HG03097 (cell line): ENCODE data around the gene IGF1R.

Experiments used
- ATAC-seq: cut with Tn5 transposase; IDR thresholded peaks from one replicate; pipeline ENCODE4 v1.9.1; 2021; ENCODE audit not compliant: unreplicated experiment, low FRiP score

The IGF1R gene

DNA sequence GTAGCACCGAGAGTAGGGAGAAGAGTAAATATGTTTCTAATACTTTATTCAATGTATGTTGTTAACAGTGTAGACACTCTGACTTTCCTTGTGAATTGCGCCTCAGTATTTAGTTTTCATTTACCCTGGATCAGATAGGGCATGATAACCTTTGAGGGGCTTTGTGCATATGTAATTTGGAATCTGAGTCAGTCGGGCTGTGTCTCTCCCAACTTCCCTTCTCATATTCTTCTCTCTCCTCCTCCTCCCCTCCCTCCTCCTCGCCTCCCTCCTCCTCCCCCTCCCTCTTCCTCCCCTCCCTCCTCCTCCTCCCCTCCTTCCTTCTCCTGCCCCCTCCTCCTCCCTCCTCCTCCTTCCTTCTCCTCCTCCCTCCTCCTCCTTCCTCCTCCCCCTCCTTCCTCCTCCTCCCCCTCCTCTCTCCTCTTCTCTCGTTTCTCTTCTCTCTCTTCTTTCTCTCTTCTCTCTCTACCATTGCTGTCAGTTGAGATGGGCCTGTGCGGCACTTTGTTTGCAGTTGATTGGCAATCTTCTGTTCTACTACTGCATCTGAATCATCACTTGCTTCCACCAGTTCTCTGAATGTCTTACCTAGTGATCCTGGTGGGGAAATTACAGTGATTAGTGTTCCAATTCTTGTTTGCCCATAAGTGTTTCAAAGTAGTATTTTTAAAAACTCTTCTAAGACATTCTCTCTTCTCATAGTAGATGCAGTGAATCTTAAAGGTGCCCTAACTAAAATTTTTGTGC lies 197.0 kb downstream of the IGF1R start:
- ATAC-seq: no peak

DNA sequence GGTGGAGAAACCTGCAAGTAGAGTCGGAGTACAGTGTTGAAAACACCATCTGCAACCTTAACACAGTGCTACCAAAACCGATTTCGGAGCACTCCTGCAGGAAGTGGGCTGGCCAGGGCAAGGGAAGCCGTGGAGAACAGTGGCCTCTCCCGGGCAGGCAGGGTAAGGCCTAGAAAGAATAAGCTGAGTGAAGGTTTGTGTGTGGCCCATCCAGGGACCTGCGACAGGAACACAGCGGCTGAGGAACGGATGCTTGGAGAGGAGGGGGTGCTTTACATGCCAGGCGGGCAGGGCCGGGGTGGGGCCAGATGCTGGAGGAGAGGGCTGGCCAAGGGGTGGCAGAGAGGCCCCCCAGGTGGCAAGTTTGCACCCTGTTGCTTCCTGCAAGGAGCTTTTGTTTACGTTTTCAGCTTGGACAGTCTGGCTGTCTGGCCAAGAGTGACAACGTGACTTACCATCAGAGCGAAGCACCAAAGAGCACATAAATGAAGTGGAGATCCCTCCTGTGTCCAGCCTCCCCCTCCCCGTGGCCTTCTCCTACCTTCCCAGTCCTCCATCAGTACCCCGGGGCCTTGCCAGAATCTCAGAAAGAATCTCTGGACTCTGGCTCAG lies 202.7 kb downstream of the IGF1R start:
- peak; percentile 43 for ATAC-seq

DNA sequence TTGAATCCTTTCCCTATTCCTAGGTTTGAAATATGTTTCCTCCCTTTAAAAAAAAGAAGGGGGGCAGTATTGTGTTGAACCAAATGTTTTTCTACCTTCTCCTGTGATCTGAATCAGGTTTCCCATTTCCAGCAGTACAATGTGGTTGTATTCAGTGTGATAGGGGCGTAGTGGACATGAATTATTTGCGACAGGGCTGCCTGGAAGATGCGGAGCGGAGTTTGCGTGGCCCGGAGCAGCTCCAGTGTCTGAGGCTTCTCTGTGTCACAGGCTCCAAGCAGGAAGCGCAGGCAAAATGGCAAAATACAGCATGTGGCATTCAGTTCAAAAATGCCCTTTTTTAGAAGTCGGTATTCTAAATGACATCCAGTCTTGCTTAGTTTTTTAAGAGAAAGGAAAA lies 204.8 kb downstream of the IGF1R start:
- peak; percentile 32 for ATAC-seq

DNA sequence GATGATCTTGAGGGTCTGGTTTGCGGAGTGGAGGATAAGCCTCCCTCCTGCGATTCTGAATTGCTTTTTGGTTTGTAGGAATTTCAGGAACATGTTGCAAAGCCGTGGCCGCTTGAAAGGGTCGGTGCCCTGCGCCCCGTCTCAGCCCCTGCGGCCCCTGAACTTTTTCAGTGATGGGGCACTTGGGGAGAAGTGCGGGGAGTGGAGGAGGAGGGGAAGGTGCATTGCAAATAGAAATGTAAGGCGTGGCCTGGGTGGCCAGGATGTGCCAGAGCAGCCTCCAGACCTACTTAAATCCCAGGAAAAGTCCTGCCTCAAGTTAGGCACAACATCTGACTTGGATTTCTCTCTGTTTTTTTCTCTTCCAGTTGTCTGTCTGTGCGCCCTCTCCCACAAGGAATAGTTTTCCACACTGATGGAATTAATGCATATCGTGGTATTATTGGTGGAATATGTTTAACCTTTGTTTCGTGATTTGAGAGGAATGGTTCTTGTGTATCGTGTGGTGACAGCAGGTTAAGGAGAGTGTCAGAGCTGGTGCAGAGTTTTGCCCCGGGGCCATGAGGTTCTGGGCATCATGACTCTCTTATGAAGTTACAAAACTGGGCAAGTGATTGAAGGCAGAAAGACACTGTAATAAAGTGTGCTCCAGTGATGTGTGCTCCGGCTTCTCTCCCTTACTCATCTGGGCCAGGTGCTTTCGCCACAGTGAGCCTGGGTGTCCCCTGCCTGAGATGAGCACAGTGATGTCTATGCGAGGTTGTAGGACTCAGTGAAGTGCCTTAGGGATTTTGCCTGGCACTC lies 205.5 kb downstream of the IGF1R start:
- ATAC-seq: no peak

DNA sequence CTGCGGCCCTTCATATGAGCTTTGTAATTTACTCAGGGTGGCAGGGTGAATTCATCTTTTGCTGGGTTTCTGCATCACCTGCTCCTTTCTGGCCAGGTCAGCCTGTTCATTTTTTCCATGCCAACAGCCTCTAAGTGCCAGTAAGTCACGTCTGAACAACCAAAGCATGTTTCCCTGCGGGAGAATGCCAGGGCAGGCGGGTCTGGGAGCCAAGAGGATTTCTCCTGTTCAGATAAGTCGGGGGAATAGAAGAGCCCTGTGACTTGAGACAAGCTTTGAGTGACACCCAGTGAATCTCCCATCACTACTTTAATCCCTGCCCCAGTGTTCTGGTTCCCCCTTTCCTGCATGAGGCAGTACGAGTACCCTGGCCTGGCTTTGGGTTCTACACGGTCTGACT lies 206.2 kb downstream of the IGF1R start:
- no peak for ATAC-seq

DNA sequence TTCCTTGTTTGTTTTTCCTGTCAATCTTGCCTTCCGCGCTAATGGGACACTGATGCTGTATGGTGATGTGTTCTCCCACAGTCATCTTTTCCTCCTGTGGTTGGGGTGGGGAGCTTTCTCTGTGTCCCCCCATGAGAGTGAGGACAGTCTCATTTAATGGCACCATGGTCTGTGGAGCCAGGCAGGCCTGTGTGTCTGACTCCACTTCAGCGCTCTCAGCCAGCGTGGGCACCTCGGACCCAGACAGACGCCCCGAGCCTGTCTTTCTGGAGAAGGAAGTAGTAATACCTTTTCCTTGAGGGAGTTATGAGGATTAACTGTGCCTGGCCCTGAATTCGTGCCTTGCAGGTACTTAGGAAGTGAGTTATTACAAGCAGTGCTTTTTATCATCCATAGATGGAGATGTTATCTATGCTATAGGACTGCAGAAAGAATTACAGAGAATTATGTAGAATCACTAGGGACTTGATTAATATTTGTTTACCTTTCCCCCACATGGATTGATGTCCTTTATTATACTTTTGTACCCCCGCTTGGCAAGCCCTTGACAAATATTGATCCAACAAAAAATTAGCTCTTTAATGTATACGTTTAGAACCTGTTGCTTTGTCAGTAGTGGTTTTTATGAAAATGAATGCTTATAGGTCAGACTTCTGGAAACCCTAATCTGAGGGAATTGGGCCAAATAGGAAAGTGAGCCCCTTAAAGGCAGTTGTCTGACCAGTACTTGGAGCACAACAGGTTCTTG lies 206.9 kb downstream of the IGF1R start:
- ATAC-seq: no peak

DNA sequence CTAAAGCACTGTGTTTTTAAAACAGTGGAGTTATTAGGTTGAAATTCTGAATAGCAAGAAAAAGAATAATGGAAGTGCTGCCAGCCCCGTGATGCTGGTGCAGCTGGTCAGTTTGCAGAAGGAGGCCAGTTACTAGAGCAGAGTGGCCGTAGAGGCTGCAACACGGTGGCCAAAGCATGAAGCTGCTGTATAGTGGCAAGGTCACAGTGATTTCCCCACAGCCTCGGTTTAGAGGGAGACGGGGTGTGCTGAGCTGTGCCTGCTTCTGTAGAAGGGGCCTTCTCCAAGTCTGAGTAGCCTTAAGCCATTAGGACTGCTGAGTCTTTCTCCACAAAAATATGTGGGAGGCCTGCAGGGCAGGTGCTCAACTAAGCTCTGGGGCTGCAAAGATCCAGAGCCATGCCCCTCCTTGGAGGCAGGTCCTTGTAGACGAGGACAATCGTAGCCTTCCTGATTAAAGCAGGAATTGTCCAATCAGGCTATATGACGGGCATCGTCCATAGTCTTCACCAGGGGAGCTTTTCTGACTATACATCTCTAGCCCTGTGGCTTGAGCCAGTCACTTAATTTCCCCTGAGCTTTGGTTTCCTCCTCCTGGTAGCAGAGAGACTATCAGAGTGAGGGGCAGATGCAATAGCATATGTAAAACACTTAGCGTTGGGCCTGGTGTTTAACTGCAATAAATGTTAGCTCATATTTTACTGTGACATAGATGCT lies 207.6 kb downstream of the IGF1R start:
- ATAC-seq: no peak

DNA sequence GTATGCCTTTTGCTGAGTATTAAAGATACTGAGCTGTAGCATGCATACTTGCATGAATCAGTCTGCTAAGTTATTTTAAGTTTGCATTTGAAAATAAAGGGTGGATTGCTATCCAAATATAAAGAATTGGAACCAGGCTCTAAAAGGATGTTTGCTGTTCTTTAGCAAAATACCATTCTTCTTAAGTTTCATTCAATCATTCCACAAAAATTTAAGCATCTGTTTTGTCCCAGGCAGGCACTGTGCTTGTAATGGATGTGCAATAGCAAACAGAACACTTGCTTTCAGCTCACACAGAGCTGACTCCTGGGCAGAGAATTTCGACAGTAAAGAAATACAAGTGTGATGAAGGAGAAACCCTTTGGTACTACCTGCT lies 208.2 kb downstream of the IGF1R start:
- ATAC-seq: no peak

DNA sequence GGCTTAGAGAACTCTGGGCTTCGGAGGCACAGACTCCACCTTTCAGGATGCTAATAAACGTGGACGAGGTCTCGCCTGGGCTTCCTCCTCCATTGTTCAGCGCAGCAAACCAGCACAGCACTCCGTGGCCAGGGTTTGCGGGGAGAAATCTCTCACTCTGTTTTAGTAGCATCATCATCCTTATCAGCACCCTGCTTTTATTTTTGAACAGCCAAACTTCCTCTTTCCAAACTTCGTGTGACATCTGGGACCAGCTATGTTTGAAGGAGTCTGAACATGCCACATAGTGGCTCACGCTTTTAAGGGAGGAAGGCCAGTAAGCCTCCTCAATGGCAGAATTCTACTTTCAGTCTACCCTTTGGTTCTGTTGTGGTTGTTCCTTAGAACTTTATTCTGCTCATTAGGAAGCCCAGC lies 210.3 kb downstream of the IGF1R start:
- ATAC-seq: no peak

DNA sequence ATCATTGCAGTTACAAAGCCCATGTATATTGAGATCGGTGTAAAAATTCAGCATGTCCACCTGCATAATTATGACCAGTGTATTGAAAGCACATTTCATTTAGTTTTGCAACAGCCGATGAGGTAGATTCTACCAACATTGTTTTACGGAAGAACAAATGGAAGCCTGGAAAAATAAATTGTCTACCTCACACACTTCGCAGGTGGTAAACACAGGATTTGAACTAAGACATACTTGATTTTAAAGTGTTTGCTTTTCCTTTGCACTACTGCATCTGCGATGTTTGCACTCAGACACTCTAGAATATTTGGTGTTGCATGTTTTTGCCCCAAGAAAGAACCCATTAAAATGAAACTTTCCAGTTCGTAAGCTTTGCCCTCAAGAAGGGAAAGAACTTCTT lies 210.8 kb downstream of the IGF1R start:
- no peak for ATAC-seq

DNA sequence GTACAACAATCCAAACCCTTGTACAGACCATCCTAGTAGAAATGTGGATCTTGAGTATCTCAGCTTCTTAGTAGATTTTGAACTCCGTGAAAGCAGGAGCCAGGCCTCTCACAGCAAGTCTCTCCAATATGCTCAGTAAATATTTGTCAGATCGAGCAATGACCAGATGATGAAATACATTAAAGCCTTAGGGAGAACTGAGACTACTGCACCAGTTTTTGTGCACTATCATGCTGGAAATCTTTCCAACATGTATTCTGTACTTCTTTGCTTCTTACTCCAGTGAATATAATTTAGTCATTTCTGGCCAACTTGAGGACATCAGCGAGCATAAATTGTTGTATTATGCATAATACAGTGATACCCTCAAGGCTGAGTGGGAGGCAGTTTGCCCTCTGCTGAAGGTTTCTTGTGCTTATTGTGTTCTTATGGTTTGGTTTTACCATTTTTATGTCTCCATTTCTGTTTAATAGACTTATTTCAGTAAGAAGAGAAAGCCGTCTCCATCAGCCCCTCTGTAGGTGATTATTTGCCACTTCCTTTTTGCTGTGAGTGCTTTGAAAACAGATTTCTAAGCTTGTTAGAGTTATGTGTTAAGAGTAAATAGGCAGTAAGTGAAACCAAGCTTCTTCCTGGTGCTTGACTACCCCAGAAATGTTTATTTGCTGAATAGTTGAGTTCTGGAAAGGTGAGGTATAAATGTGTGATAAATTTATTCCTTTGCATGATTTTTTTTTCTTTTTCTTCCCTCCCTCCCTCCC lies 212.1 kb downstream of the IGF1R start:
- ATAC-seq: no peak

DNA sequence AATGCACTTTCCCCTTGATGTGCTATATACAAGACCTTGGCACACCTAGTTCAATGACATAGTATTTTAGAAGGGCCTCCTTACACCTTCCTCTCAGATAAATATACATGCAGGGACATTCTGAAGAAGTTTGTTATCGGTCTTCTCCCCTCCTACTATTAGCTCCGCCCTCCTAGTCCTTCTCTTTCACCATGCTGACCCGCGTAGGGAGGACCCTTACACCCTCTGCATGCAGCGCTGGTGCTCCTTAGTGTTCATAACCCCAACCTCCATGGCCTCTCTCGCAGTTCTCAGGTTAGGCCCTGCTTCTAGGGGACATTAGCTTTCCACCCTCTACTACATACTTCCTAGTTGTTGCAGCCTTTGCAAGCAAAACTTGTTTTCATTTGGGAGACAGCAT lies 212.8 kb downstream of the IGF1R start:
- no peak for ATAC-seq

DNA sequence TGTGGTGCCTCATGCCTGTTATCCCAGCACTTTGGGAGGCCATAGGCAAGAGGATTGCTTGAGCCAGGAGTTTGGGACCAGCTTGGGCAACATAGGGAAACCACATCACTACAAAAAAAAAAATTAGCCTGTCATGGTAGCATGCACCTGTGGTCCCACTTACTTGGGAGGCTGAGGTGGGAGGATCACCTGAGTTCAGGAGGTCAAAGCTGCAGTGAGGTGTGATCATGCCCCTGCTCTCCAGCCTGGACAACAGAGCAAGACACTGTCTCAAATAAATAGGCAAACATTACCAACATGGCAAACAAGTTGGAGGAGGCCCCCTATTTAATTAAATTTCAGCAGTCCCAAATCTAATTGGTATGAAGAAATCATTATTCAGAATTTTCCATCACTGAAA lies 215.6 kb downstream of the IGF1R start:
- ATAC-seq: no peak

DNA sequence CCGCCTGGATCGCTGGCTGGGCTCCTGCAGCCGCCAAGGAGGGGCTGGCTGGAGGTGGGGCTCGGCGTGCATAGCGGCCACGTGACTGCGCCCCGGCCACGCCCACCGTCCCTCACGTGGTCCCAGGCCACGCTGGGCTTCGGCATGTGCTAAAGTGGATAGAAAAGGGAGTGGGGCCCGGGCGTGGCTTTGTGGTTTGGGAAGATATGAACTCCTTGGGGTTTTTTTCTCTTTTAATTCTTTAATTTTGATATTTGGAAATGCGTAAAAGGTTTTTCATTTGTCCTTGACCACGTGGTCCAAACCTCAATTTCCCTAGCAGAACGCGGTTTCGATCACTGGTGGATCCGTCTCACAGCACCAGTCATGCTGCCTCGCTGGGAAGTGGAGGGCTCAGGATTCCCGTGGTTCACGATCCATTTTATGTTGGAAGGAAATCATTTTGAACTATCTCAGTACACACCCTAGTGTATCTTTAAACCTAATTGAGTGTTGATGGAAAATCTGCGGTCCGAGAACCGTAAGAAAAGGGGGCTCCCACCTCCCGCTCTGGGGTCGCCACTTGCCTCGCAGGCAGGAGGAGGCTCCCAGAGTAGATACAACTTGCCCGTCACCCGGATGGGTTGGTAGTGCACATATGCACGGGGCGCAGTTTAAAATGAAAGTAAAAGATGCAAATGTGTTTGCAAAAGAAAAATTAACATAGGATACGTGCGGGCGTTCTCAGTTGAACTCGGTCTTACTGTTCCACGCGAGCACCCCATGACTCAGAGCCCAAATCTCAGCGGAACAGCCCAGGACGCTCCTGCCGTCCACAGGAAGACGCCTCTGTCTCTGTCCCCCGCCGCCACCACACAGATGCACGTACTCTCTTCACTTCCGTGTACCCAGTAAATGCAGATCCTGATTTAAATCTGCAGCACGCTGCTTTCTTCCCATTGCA lies 217.3 kb downstream of the IGF1R start:
- ATAC-seq: peak; percentile 97

DNA sequence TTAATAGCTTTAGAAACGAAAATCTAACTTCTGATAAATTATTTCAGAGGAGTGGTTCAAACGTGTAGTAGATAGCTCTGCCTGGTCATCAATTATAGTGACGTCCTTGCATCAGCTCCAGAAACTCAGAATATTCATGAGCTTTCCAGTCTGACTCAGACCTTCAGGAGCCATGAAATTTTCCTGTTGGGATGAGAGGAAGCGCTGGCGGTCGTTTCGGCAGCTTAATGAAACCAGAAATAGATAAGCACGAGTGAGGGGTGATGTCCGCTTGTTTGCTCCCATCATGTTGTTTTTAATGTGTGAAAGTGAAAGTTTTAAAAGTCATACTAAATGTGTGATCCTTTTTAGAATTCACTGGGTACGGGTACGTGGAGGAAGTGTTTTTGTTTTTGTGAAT lies 218.2 kb downstream of the IGF1R start:
- ATAC-seq: no peak

DNA sequence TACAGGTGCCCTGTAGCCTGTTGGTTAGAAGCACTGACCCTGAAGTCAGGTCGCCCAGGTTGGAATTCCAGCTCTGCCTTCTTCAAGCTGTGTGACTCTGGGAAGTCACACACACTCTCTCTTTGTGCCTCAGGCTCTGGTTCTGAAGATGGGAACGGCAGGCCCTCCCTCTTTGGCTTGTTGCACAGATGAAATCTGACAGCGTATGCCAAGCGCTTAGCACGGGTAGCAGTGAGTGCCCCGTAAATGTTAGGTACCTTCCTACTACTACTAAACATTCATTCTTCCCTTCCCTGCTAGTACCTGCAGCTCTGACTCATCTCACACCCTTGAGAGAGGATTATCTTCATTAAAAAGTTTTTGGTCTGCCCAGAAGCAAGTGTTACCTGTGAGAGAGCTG lies 220.2 kb downstream of the IGF1R start:
- ATAC-seq: no peak

DNA sequence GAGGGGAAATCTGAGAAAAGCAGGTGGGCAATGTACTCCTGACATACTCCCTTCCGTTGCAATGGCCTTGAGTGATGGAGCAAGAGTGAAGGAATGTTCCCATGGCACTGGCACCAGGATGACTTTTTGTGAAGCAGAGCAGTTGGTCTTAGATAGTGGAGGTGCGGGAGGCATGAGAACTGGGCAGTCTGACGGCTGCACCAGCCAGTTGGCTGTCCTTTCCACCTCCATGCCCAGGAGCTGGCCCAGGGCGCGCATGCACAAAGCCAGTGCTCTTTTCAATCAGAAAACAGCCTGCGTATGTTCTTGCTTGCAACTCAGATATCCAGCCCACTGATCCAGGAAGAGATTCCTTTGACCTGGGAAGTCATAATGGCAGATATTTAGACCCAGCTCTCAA lies 222.4 kb downstream of the IGF1R start:
- ATAC-seq: no peak

DNA sequence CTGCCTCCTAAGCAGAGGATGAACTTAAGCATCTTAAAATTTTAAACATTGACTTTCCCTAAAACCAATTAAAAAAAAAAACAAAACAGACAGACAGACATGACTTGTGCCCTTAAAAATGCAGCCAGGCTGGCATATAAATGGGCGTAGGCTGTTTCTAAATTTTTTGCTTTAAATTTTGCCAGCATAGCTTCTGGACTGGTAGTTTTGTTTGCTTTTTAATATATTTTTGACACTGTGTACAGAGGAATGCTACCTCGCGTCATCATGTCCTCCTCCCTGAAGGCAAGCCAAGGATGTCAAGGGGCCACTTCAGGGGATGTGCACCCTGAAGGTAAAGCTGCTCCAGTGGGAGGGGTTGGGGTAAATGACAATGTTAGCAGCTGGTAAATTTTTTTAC lies 224.4 kb downstream of the IGF1R start:
- ATAC-seq: no peak
